ENCODE data around the gene KLHL35.

DNA sequence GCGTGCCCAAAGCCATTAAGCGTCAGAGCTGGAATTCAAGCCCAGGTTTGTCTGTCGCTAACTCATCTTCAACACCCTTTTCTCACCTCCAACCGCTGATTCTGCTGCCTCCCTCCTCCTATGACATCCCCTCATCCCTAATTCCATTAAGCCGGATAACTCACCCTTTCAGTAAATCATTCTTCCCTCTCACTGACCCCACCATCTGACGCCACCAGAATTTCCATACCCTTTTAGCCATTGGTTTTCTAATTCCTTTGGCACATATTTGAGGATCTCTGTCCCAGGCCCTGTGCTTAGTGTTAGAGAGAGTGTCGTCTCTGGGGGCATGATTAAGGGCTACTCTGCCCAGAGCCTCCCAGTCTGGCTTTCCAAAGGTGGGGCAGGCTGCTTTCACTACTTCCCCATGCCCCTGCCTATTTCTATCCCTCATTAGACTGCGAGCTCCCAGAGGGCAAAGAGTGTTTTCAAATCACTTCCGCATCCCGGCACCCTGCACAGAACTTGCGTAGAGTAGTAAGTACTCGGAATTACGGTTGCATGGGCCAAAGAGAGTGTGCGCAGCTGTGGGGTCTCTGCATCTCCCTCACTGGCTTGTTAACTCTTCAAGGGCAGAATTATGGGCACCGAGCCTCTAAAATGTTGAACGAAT lies 3.9 kb downstream of the KLHL35 start:
- TF ChIP-seq POLR2A (IDR thresholded peaks at IDR 0.05) = no peak
- no peak for TF ChIP-seq CTCF (IDR thresholded peaks at IDR 0.05)

Data from vagina (tissue), 2 donors.